Effector CD8-positive, alpha-beta T cell (primary cell): Measurements from ENCODE around the gene ADCY7.

Experiments
- DNase-seq: peaks from one replicate; lab custom pipeline; 2025; lab: John Stamatoyannopoulos, UW

ADCY7 gene

GRCh38 chr16:50282010-50282538, 15.7 kb downstream of the ADCY7 start:
- no peak for DNase-seq

- no peak for DNase-seq
Measured at GRCh38 chr16:50282955-50283631, 16.7 kb downstream of the ADCY7 start.

- DNase-seq: no peak
Measured at GRCh38 chr16:50284131-50284911, 18.0 kb downstream of the ADCY7 start.

GRCh38 chr16:50285406-50286003, 19.2 kb downstream of the ADCY7 start:
- DNase-seq: no peak

- DNase-seq: no peak
Measured at GRCh38 chr16:50286681-50287080, 20.3 kb downstream of the ADCY7 start.

GRCh38 chr16:50288026-50288425, 21.7 kb downstream of the ADCY7 start:
- DNase-seq: no peak

- no peak for DNase-seq
Measured at GRCh38 chr16:50288920-50289319, 22.6 kb downstream of the ADCY7 start.

- no peak for DNase-seq
Measured at GRCh38 chr16:50289950-50290764, 23.8 kb downstream of the ADCY7 start.

- DNase-seq: no peak
Measured at GRCh38 chr16:50290856-50291255, 24.5 kb downstream of the ADCY7 start.

- DNase-seq: no peak
Measured at GRCh38 chr16:50291719-50292565, 25.6 kb downstream of the ADCY7 start.

- no peak for DNase-seq
Measured at GRCh38 chr16:50292566-50292948, 26.2 kb downstream of the ADCY7 start.

- DNase-seq: no peak
Measured at GRCh38 chr16:50293041-50293783, 26.9 kb downstream of the ADCY7 start.

- DNase-seq: no peak
Measured at GRCh38 chr16:50293994-50294855, 27.9 kb downstream of the ADCY7 start.

GRCh38 chr16:50294955-50295354, 28.6 kb downstream of the ADCY7 start:
- no peak for DNase-seq

GRCh38 chr16:50295541-50296132, 29.3 kb downstream of the ADCY7 start:
- no peak for DNase-seq

- no peak for DNase-seq
Measured at GRCh38 chr16:50296807-50297206, 30.5 kb downstream of the ADCY7 start.

- DNase-seq: no peak
Measured at GRCh38 chr16:50297301-50298074, 31.1 kb downstream of the ADCY7 start.

GRCh38 chr16:50298075-50298460, 31.7 kb downstream of the ADCY7 start:
- no peak for DNase-seq
